Measurements from ENCODE around the gene RBM25.
"Not testable (repeated sequence)": the region's sequence is repeated elsewhere in the genome, so short reads cannot be mapped to it uniquely, and the experiment has no call there.

Gene RBM25

GRCh38 chr14:73058224-73058921, at the start of gene RBM25:
TSS of gene RBM25 (plus strand) at chr14:73058534. CDS start at chr14:73071642, 13,108 bp downstream.
- in situ Hi-C loops (cut with HindIII; ENCODE audit: low pct_unique_long_range_greater_than_20kb, low sequenced_read_pairs), result no loop called here
- peak; percentile 91 to 100 for DNase-seq (ENCODE audit: low read depth in 1 of 2, low spot score in 1 of 2)
- no peak for TF ChIP-seq JUND (IDR thresholded peaks at IDR 0.05; ENCODE audit: low read depth)

- in situ Hi-C loops (cut with HindIII; ENCODE audit: low pct_unique_long_range_greater_than_20kb, low sequenced_read_pairs); DNase-seq (ENCODE audit: low read depth in 1 of 2, low spot score in 1 of 2): not testable (repeated sequence)
These were observed 47.1 kb upstream of the RBM25 start for GRCh38 chr14:73011189-73011588.

DNA sequence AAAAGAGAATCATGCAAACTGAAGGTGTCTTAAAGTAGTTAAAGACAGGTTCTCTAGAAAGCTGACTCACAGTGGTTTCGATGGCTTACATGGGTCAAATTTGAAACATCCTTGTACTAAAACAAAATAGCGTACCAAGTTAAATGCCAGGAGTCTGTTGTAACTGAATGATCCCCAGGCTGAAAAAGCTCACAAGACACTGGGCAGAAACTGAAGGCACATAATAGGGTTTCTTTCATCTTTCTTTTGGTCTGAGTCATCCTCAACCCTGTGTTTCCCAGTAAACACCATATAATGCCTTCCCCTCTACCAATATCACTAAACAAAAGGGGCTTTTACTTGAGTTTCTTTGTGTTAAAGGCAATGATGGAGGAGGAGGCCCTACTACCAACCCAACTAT, 44.2 kb upstream of the RBM25 start:
- in situ Hi-C loops (cut with HindIII; ENCODE audit: low pct_unique_long_range_greater_than_20kb, low sequenced_read_pairs), result no loop called here
- DNase-seq (ENCODE audit: low read depth in 1 of 2, low spot score in 1 of 2), result no peak
- TF ChIP-seq JUND (IDR thresholded peaks at IDR 0.05; ENCODE audit: low read depth), result no peak

- in situ Hi-C loops (cut with HindIII; ENCODE audit: low pct_unique_long_range_greater_than_20kb, low sequenced_read_pairs); DNase-seq (ENCODE audit: low read depth in 1 of 2, low spot score in 1 of 2): not testable (repeated sequence)
These were observed 42.8 kb upstream of the RBM25 start for GRCh38 chr14:73015552-73015951.

DNA sequence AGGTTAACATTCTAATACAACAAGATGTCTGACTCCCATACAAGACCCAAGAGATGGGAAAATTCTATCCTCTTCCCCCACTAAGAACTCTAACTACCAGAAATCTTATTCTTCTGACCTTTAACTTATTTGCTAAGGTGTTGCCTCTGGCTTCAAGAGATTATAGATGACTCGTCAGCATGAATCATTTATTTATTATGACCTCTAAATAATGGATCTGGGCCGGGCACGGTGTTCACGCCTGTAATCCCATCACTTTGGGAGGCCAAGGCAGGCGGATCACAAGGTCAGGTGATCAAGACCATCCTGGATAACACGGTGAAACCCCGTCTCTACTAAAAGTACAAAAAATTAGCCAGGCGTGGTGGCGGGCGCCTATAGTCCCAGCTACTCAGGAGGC, 42.3 kb upstream of the RBM25 start:
- DNase-seq (ENCODE audit: low read depth in 1 of 2, low spot score in 1 of 2); in situ Hi-C loops (cut with HindIII; ENCODE audit: low pct_unique_long_range_greater_than_20kb, low sequenced_read_pairs): not testable (repeated sequence)

- DNase-seq (ENCODE audit: low read depth in 1 of 2, low spot score in 1 of 2), result no peak
- TF ChIP-seq JUND (IDR thresholded peaks at IDR 0.05; ENCODE audit: low read depth), result no peak
- in situ Hi-C loops (cut with HindIII; ENCODE audit: low pct_unique_long_range_greater_than_20kb, low sequenced_read_pairs), result no loop called here
These were observed 36.3 kb upstream of the RBM25 start for GRCh38 chr14:73022051-73022450.

- no peak for TF ChIP-seq JUND (IDR thresholded peaks at IDR 0.05; ENCODE audit: low read depth)
These were observed 32.8 kb upstream of the RBM25 start for GRCh38 chr14:73025544-73025943.

DNA sequence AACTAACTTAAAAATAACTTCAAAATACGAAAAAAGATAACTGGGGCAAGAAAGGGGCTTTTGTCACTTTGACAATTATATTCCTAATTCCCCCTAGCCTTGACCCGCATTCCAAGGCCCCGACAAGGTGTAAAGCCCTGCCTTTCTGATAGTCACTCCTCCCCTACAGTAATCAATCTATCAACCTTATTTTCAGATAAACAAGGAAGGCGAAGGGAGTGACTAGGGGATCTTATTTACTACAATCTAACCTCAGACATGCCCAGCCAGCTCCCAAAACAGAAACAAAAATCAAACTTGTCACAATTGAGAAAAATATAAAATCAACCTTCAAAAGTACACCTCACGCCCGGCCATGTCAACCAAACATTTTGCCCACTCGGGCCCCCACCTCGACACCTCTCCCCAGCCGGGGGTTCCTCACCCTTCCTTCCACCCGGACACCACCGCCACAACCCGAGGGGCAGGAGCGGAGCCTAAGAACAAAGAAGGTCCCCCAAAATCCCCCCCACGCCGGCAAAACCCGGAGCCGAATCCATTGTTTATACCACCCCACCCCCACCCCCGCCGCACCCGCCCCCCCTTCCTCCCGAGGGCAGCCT, 32.0 kb upstream of the RBM25 start:
- in situ Hi-C loops (cut with HindIII; ENCODE audit: low pct_unique_long_range_greater_than_20kb, low sequenced_read_pairs), result no loop called here
- no peak for TF ChIP-seq JUND (IDR thresholded peaks at IDR 0.05; ENCODE audit: low read depth)
- DNase-seq (ENCODE audit: low read depth in 1 of 2, low spot score in 1 of 2), result no peak

More at GRCh38 chr14:73025544-73025943, 32.8 kb upstream of the RBM25 start:
- DNase-seq (ENCODE audit: low read depth in 1 of 2, low spot score in 1 of 2), result no peak
- in situ Hi-C loops (cut with HindIII; ENCODE audit: low pct_unique_long_range_greater_than_20kb, low sequenced_read_pairs), result no loop called here

DNA sequence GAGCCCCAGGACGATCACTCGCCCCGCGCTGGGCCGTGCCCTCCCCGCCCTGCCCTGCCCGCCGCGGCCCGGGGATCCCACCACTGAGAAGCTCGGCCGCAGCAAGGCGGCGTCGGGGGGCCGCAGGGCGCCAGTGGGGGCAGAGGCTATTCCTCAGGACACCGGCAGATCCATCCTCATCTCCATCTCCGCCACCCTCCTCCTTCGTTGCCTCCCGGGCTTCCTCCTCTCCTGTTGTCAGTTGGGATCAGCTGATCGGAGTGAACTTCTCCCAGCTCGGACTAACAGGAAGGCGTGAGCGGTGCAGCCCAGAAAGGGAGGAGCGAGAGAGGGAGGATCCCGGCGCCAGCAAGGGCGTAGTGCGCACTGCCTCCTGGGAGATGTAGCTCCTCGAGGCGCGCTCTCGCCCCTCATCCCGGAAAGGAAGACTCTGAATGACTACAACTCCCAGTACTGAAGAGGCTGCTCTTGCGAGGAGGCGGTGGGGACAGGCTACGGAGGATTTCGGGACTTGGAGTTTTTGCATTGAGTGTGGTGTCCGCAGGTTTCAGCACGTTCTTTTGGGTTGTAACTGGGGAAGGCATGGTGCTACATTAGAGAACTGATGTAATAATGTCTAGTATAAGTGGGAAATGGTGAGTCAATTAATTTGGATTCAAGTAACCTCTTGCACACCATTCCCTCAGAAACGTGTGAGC, 31.3 kb upstream of the RBM25 start, which contains the start of gene ZFYVE1:
Gene ZFYVE1 (minus strand): TSS at position 262 of the 698 bp plus-strand sequence. CDS start 2,598 bp downstream, outside the sequence.
- DNase-seq (ENCODE audit: low read depth in 1 of 2, low spot score in 1 of 2), result peak; percentile 98 to 100
- no peak for TF ChIP-seq JUND (IDR thresholded peaks at IDR 0.05; ENCODE audit: low read depth)
- in situ Hi-C loops (cut with HindIII; ENCODE audit: low pct_unique_long_range_greater_than_20kb, low sequenced_read_pairs), result no loop called here

DNA sequence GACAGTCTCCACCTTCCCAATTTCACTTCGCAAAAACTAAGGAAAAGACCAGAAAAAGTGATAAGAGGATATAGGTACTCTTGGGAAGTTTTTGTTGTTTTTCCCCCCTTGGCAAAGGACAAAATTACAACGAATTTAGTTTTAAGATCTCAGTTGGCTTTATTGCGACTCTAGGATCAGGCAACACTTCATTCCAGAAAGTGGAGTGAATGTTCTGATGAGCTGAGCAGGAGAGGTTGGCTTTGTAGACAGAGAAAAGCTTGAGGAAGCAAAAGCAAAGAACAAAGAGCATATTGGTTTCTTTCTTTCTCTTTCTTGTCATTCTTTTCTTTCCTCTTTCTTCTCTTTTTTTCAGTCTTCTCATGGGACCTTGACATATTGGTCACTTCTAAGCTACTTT, 30.8 kb upstream of the RBM25 start:
- in situ Hi-C loops (cut with HindIII; ENCODE audit: low pct_unique_long_range_greater_than_20kb, low sequenced_read_pairs), result no loop called here
- peak in 1 of 2 experiments; percentile 11 for DNase-seq (ENCODE audit: low read depth in 1 of 2, low spot score in 1 of 2)
- TF ChIP-seq JUND (IDR thresholded peaks at IDR 0.05; ENCODE audit: low read depth), result no peak

GRCh38 chr14:73027984-73028383, 30.4 kb upstream of the RBM25 start:
- no peak for DNase-seq (ENCODE audit: low read depth in 1 of 2, low spot score in 1 of 2)
- in situ Hi-C loops (cut with HindIII; ENCODE audit: low pct_unique_long_range_greater_than_20kb, low sequenced_read_pairs), result no loop called here
- no peak for TF ChIP-seq JUND (IDR thresholded peaks at IDR 0.05; ENCODE audit: low read depth)

DNA sequence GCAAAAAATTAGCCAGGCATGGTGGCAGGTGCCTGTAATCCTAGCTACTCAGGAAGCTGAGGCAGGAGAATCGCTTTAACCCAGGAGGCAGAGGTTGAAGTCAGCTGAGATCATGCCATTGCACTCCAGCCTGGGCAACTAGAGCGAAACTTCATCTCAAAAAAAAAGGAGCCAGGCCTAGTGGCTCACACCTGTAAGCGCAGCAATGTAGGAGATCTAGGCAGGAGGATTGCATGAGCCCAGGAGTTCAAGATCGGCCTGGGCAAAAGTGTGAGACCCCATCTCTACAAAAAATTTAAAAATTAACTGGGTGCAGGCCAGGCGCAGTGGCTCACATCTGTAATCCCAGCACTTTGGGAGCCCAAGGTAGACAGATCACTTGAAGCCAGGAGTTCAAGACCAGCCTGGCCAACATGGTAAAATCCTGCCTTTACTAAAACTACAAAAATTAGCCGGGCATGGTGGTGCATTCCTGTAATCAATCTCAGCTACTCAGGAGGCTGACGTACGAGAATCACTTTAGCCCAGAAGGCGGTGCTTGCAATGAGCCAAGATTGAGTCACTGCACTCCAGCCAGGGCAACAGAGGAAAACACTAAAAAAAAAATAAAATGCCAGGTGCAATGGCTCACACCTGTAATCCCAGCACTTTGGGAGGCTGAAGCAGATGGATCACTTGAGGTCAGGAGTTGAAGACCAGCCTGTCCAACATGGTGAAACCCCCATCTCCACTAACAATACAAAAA, 21.5 kb upstream of the RBM25 start:
- DNase-seq (ENCODE audit: low read depth in 1 of 2, low spot score in 1 of 2); in situ Hi-C loops (cut with HindIII; ENCODE audit: low pct_unique_long_range_greater_than_20kb, low sequenced_read_pairs): not testable (repeated sequence)
